NCI-H82 (cell line): ENCODE data around the gene SCYGR2.

Source experiments
- DNase-seq: peaks from one replicate; lab custom pipeline; 2025; lab: John Stamatoyannopoulos, UW

Gene SCYGR2

GRCh38 chr2:227612546-227613271 is 14.0 kb downstream of the SCYGR2 start:
- DNase-seq, result no peak

- DNase-seq, result no peak
Observed at GRCh38 chr2:227613272-227613660, 14.6 kb downstream of the SCYGR2 start.

DNA sequence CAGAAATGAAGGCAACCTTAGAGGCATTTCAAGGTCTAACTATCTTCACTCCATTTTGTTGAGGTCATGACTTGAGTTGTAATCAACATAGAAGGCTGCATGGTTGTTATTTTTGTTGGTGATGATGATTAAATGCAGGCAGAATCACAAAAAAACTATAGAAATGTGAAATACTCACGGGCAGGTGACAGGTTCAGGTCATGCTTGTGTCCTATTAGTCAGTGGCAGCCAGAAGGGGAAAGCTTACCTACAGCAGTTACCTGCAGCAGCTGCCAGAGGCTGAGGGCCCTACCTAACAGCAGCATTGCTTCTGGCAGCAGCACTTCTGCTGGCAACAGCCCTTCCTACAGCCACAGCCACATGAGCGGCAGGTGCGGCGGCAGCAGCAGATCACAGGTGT is 15.6 kb downstream of the SCYGR2 start:
- no peak for DNase-seq

GRCh38 chr2:227614740-227615139 is 16.0 kb downstream of the SCYGR2 start, which contains the start of gene SCYGR3:
SCYGR3 (minus strand) TSS chr2:227614840; CDS start chr2:227614840, 0 bp downstream.
- DNase-seq, result no peak

- no peak for DNase-seq
Observed at GRCh38 chr2:227615181-227615580, 16.5 kb downstream of the SCYGR2 start.

GRCh38 chr2:227615906-227616305 is 17.2 kb downstream of the SCYGR2 start:
- no peak for DNase-seq

DNA sequence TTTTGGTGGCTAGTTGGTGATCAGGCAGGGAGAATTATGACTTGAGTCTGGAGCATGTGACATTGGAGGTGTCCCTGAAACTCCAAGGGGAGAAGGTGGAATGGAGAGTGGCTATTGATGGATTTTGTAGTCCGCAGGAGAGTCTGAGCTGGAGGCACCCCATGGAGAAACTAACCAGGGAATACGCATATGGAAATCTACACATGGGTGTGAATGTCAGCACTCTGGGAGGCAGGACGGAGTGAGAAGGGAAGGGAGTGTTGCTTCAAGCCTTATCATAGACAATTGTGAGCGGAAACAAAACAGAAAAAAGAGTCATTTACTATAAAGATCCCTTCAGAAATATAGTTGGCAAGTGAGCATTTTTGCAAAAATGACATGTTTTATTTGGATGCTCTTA is 17.9 kb downstream of the SCYGR2 start:
- no peak for DNase-seq

DNA sequence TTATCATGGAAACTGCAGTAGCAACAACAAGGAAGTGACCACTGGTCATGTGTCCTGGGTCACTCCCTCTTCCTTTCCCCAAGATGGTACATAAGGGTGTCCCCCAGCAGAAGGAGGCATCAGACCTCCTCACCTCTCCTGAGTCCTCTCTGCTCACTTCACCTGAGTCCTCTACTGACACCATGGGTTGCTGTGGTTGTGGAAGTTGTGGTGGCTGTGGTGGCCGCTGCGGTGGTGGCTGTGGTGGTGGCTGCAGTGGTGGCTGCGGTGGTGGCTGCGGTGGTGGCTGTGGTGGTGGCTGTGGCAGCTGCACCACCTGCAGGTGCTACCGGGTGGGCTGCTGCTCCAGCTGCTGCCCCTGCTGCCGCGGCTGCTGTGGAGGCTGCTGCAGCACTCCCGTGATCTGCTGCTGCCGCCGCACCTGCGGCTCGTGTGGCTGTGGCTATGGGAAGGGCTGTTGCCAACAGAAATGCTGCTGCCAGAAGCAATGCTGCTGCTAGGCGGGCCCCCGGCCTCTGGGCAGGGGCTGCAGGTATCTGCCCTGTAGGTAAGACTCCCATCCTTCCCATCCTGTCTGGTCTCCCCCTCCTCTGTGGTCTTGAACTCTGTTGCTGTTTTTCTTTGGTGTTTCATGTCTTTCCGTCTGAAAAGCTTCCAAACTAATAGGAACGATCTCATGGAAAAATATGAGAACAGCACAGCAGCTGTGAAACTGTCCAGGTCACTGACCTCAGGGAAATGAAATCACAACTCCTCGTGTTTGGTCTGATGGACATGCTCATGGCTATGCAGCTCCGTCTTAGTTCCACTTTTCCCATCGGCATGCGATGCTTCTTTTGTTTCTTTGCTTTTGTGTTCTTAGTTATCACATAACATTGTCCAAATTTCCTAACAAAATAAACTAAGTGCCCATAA is 18.9 kb downstream of the SCYGR2 start, which contains the start of gene SCYGR4:
Gene SCYGR4, plus strand, starts transcription at position 183 of the 915 bp plus-strand sequence. Its CDS starts 0 bp downstream, at position 183.
- DNase-seq, result no peak

GRCh38 chr2:227623226-227623625 is 24.5 kb downstream of the SCYGR2 start:
- DNase-seq, result no peak

DNA sequence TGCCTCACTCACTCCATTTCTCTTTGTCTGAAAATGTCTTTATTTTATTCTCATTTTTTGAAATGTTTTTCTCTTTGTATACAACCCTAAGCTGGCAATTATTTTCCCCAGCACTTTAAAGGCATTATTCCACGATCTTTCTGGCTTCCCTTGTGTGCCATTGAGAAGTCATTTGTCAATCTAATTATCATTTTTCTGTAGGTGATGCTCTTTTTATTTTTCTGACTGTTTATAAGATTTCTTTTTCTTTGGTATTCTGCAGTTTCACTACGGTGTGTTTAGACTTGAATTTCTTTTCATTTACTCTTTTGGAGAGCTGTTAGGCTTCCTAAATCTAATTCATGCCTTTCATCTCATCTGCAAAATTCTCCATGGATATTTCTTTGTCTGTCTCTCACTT is 26.7 kb downstream of the SCYGR2 start:
- DNase-seq, result no peak

DNA sequence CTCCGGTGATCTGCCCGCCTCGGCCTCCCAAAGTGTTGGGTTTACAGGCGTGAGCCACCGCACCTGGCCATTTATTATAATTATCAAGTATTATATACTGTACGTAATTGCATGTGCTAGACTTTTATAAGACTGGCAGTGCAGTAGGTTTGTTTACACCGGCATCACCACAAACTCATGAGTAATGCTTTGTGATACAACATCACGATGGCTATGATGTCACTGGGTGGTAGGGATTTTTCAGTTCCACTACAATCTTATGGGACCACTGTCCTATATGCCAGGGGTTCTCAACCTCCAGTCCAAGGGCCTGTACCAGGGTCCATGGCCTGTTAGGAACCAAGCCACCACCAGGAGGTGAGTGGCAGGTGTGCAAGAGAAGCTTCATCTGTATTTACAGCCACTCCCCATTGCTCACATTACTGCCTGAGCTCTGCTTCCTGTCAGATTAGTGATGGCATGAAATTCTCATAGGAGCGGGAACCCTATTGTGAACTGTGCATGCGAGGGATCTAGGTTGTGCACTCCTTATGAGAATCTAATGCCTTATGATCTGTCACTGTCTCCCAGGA is 28.0 kb downstream of the SCYGR2 start:
- DNase-seq, result no peak

- DNase-seq, result no peak
Observed at GRCh38 chr2:227627769-227628168, 29.1 kb downstream of the SCYGR2 start.

GRCh38 chr2:227629435-227629834 is 30.7 kb downstream of the SCYGR2 start:
- DNase-seq, result no peak

- DNase-seq, result no peak
Observed at GRCh38 chr2:227630322-227630721, 31.6 kb downstream of the SCYGR2 start.

DNA sequence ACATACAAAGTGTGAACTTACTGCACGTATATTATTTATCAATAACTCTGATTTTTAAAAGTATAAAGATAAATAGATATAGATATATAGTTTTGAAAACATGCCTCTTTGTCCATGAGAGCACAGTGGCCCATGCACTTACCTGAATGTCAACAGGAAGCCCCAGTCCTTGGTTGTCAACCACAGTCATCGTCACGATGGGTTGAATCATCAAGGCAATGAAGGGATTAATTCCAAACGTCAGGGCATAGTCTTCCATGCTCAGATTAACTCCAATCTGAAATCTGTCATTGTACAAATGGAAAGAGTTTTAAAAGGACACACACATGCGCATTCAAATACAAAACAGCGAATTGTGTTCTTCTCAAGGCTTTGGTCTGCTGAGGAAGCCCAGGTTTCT is 34.1 kb downstream of the SCYGR2 start:
- no peak for DNase-seq

GRCh38 chr2:227634201-227634600 is 35.5 kb downstream of the SCYGR2 start:
- peak; percentile 24 for DNase-seq

DNA sequence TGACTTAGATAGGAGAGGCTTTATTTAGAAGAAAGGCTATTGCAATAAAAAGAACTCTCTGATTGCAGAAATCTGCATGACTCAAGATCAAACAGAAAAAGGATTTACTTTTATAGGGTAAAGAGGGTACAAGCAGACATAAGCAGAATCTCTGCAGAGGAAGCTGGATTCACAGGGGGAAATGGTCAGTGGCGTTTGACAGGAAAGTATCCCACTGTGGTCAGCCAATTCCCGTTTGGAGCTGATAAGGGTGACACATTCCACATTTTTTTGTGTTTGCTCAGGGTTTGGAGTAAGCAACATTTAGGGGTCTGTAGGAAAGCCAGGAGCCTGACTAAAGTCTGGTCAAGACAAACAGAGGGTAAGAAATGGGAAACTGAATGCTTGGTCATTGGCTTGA is 44.0 kb downstream of the SCYGR2 start:
- no peak for DNase-seq

- DNase-seq, result no peak
Observed at GRCh38 chr2:227643990-227644551, 45.4 kb downstream of the SCYGR2 start.
